ENCODE results near the gene PRODH.
"Not testable (repeated sequence)": the region's sequence is repeated elsewhere in the genome, so short reads cannot be mapped to it uniquely, and the experiment has no call there.

The PRODH gene

GRCh38 chr22:18912264-18912946 is 23.7 kb downstream of the PRODH start:
- not testable (repeated sequence) for H3K18ac ChIP-seq (ENCODE audit: low read depth in 1 of 2, low read length in 2 of 2); H3K36me3 ChIP-seq (ENCODE audit: control insufficient read depth in 1 of 2, insufficient read depth in 2 of 2, low read depth in 1 of 2, low read length in 2 of 2); H3K4me1 ChIP-seq (ENCODE audit: control insufficient read depth, insufficient read depth, low read depth, low read length); H4K8ac ChIP-seq (ENCODE audit: low read length); DNase-seq; H3K27me3 ChIP-seq (ENCODE audit: control insufficient read depth in 1 of 2, insufficient read depth in 1 of 2, low read length in 2 of 2); H2BK12ac ChIP-seq (ENCODE audit: low read length in 2 of 2); H3K14ac ChIP-seq (ENCODE audit: low read length in 2 of 2); H3K4ac ChIP-seq (ENCODE audit: low read depth in 1 of 2, low read length in 2 of 2); H2BK120ac ChIP-seq (ENCODE audit: low read depth, low read length); H2BK15ac ChIP-seq (ENCODE audit: low read depth, poor library complexity, severe bottlenecking); H3K4me2 ChIP-seq (ENCODE audit: low read length, poor library complexity, severe bottlenecking); H2BK5ac ChIP-seq (ENCODE audit: low read depth, low read length, poor library complexity, severe bottlenecking); H3K9ac ChIP-seq (ENCODE audit: low read length); H3K4me3 ChIP-seq (ENCODE audit: insufficient read depth in 1 of 2, low read depth in 1 of 2, low read length in 2 of 2); H3K9me3 ChIP-seq (ENCODE audit: control insufficient read depth, low read length); H3K23ac ChIP-seq (ENCODE audit: low read length in 2 of 2); H2AK5ac ChIP-seq (ENCODE audit: low read length, severe bottlenecking); H3K79me1 ChIP-seq (replicated peaks; ENCODE audit: low read length, poor library complexity, severe bottlenecking); H4K91ac ChIP-seq (ENCODE audit: low read length); H3K27ac ChIP-seq (ENCODE audit: low read length, poor library complexity, severe bottlenecking); H2AFZ ChIP-seq (ENCODE audit: low read depth, low read length)
- WGBS, result no CpG with 5 or more reads among the region's 10 CpGs

- H3K27ac ChIP-seq (ENCODE audit: low read length, poor library complexity, severe bottlenecking); H3K27me3 ChIP-seq (ENCODE audit: control insufficient read depth in 1 of 2, insufficient read depth in 1 of 2, low read length in 2 of 2); H3K4me2 ChIP-seq (ENCODE audit: low read length, poor library complexity, severe bottlenecking); H3K4ac ChIP-seq (ENCODE audit: low read depth in 1 of 2, low read length in 2 of 2); H3K9me3 ChIP-seq (ENCODE audit: control insufficient read depth, low read length); H2BK15ac ChIP-seq (ENCODE audit: low read depth, poor library complexity, severe bottlenecking); H2AFZ ChIP-seq (ENCODE audit: low read depth, low read length); H2BK5ac ChIP-seq (ENCODE audit: low read depth, low read length, poor library complexity, severe bottlenecking); H3K9ac ChIP-seq (ENCODE audit: low read length); H3K36me3 ChIP-seq (ENCODE audit: control insufficient read depth in 1 of 2, insufficient read depth in 2 of 2, low read depth in 1 of 2, low read length in 2 of 2); H2AK5ac ChIP-seq (ENCODE audit: low read length, severe bottlenecking); H3K79me1 ChIP-seq (replicated peaks; ENCODE audit: low read length, poor library complexity, severe bottlenecking); H3K4me1 ChIP-seq (ENCODE audit: control insufficient read depth, insufficient read depth, low read depth, low read length); H3K14ac ChIP-seq (ENCODE audit: low read length in 2 of 2); H2BK120ac ChIP-seq (ENCODE audit: low read depth, low read length); H2BK12ac ChIP-seq (ENCODE audit: low read length in 2 of 2); H3K23ac ChIP-seq (ENCODE audit: low read length in 2 of 2); H4K8ac ChIP-seq (ENCODE audit: low read length); H4K91ac ChIP-seq (ENCODE audit: low read length); H3K4me3 ChIP-seq (ENCODE audit: insufficient read depth in 1 of 2, low read depth in 1 of 2, low read length in 2 of 2); DNase-seq; H3K18ac ChIP-seq (ENCODE audit: low read depth in 1 of 2, low read length in 2 of 2): not testable (repeated sequence)
- WGBS, result no CpG with 5 or more reads among the region's 2 CpGs
These were observed 24.6 kb downstream of the PRODH start for GRCh38 chr22:18911535-18911934.

GRCh38 chr22:18909556-18909955 is 26.5 kb downstream of the PRODH start:
- H3K18ac ChIP-seq (ENCODE audit: low read depth in 1 of 2, low read length in 2 of 2), result no peak overlapping the region
- no peak overlapping the region for H2AK5ac ChIP-seq (ENCODE audit: low read length, severe bottlenecking)
- WGBS, result no CpG with 5 or more reads among the region's 5 CpGs
- no peak overlapping the region for H2BK15ac ChIP-seq (ENCODE audit: low read depth, poor library complexity, severe bottlenecking)
- H2AFZ ChIP-seq (ENCODE audit: low read depth, low read length), result no peak overlapping the region
- H3K4me1 ChIP-seq (ENCODE audit: control insufficient read depth, insufficient read depth, low read depth, low read length), result no peaks in the 10 kb centered on the region
- no peak overlapping the region for H3K4me2 ChIP-seq (ENCODE audit: low read length, poor library complexity, severe bottlenecking)
- no peak overlapping the region for H2BK5ac ChIP-seq (ENCODE audit: low read depth, low read length, poor library complexity, severe bottlenecking)
- H3K9me3 ChIP-seq (ENCODE audit: control insufficient read depth, low read length), result no peaks in the 10 kb centered on the region
- H4K8ac ChIP-seq (ENCODE audit: low read length), result no peak overlapping the region
- no peaks in the 10 kb centered on the region for H3K27me3 ChIP-seq (ENCODE audit: control insufficient read depth in 1 of 2, insufficient read depth in 1 of 2, low read length in 2 of 2)
- H3K14ac ChIP-seq (ENCODE audit: low read length in 2 of 2), result no peak overlapping the region
- H2BK120ac ChIP-seq (ENCODE audit: low read depth, low read length), result no peak overlapping the region
- H3K9ac ChIP-seq (ENCODE audit: low read length), result no peak overlapping the region
- no peak overlapping the region for H3K23ac ChIP-seq (ENCODE audit: low read length in 2 of 2)
- H3K79me1 ChIP-seq (replicated peaks; ENCODE audit: low read length, poor library complexity, severe bottlenecking), result no peaks in the 10 kb centered on the region
- H4K91ac ChIP-seq (ENCODE audit: low read length), result no peak overlapping the region
- H2BK12ac ChIP-seq (ENCODE audit: low read length in 2 of 2), result no peak overlapping the region
- no peaks in the 10 kb centered on the region for H3K36me3 ChIP-seq (ENCODE audit: control insufficient read depth in 1 of 2, insufficient read depth in 2 of 2, low read depth in 1 of 2, low read length in 2 of 2)
- no peak overlapping the region for H3K4me3 ChIP-seq (ENCODE audit: insufficient read depth in 1 of 2, low read depth in 1 of 2, low read length in 2 of 2)
- DNase-seq, result no peak
- no peak overlapping the region for H3K27ac ChIP-seq (ENCODE audit: low read length, poor library complexity, severe bottlenecking)
- H3K4ac ChIP-seq (ENCODE audit: low read depth in 1 of 2, low read length in 2 of 2), result no peak overlapping the region

- Histone ChIP-seq H2BK12ac (ENCODE audit: low read length in 2 of 2) (no peak overlapping the region), H4K8ac (ENCODE audit: low read length) (no peak overlapping the region), H3K18ac (ENCODE audit: low read depth in 1 of 2, low read length in 2 of 2) (no peak overlapping the region), H3K4me1 (ENCODE audit: control insufficient read depth, insufficient read depth, low read depth, low read length) (no peaks in the 10 kb centered on the region), H3K4me3 (ENCODE audit: insufficient read depth in 1 of 2, low read depth in 1 of 2, low read length in 2 of 2) (no peak overlapping the region), H2BK15ac (ENCODE audit: low read depth, poor library complexity, severe bottlenecking) (no peak overlapping the region), H3K14ac (ENCODE audit: low read length in 2 of 2) (no peak overlapping the region), H3K36me3 (ENCODE audit: control insufficient read depth in 1 of 2, insufficient read depth in 2 of 2, low read depth in 1 of 2, low read length in 2 of 2) (no peaks in the 10 kb centered on the region), H2AK5ac (ENCODE audit: low read length, severe bottlenecking) (no peak overlapping the region), H3K27me3 (ENCODE audit: control insufficient read depth in 1 of 2, insufficient read depth in 1 of 2, low read length in 2 of 2) (no peaks in the 10 kb centered on the region), H2AFZ (ENCODE audit: low read depth, low read length) (no peak overlapping the region), H2BK120ac (ENCODE audit: low read depth, low read length) (no peak overlapping the region), H3K27ac (ENCODE audit: low read length, poor library complexity, severe bottlenecking) (no peak overlapping the region), H2BK5ac (ENCODE audit: low read depth, low read length, poor library complexity, severe bottlenecking) (no peak overlapping the region), H3K9me3 (ENCODE audit: control insufficient read depth, low read length) (no peaks in the 10 kb centered on the region), H3K4ac (ENCODE audit: low read depth in 1 of 2, low read length in 2 of 2) (no peak overlapping the region), H3K23ac (ENCODE audit: low read length in 2 of 2) (no peak overlapping the region), H3K4me2 (ENCODE audit: low read length, poor library complexity, severe bottlenecking) (no peak overlapping the region), H3K79me1 (replicated peaks; ENCODE audit: low read length, poor library complexity, severe bottlenecking) (no peaks in the 10 kb centered on the region), H4K91ac (ENCODE audit: low read length) (no peak overlapping the region), H3K9ac (ENCODE audit: low read length) (no peak overlapping the region)
- WGBS, result no CpG with 5 or more reads among the region's 13 CpGs
- DNase-seq, result no peak
These were observed 29.2 kb downstream of the PRODH start for GRCh38 chr22:18906896-18907295.

Measured in mesenchymal stem cell (in vitro differentiated cells and primary cell).